SKM-1 treated with dmso at 0.1 percent for 144 hours (cell line): ENCODE measurements around the gene DAPK1.

Experiments
- DNase-seq: peaks from one replicate; lab custom pipeline; 2025; ENCODE audit not compliant: unreplicated experiment; lab: John Stamatoyannopoulos, UW

The DAPK1 gene

DNA sequence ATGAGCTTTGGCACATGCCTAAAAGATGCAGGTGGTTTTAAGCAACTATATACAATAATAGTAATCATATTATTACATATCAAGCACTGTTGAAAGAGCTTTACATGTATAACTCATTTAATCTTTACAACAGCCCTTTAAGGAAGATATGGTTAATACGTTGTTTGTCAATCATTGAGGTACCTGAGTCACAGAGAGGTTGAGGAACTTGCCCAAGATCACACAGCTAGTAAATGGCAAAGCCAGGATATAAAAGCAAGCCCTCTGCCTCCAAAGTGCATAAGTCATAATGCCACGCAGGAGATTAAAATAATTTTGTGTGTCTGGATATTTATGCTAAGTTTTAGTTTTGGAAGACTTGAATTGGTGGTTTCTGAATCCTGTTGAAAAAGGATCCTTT lies 90.2 kb downstream of the DAPK1 start:
- no peak for DNase-seq

DNA sequence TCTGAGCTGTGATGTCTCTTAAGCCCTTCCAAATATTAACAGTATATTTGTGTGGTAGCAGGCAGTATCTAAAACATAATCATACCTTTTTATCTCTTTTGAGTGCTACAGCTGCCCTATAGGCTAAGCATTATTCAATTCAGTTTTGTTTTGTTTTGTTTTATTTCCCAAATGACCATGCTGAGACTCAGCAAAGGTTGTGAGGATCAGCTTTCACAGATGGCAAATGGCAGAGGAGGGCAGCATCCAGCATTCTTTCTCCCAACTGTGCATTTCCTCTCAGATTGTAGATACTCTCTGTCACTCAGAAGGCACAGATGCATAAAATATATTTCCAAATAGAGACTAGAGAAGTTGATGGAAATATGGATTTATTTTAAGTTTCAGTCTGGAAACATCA lies 90.7 kb downstream of the DAPK1 start:
- no peak for DNase-seq

DNA sequence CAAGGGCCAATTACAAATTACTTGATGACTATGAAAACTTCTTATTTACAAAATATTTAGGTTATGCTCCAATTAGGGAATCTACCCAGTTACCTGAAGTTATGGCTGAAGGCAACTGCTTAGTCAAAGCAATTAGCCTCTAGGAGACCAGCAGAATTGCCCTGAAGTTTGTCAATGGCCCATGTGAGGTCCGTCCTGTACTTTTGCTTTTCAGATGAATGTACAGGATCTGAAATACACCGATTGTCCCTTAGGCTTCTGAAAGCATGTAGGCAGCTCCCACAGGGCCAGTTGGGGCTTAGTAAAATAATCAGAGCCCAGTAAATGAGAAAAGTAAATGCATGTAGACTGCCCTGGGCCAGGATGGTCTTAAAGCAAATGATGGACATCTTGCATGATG lies 93.3 kb downstream of the DAPK1 start:
- no peak for DNase-seq

DNA sequence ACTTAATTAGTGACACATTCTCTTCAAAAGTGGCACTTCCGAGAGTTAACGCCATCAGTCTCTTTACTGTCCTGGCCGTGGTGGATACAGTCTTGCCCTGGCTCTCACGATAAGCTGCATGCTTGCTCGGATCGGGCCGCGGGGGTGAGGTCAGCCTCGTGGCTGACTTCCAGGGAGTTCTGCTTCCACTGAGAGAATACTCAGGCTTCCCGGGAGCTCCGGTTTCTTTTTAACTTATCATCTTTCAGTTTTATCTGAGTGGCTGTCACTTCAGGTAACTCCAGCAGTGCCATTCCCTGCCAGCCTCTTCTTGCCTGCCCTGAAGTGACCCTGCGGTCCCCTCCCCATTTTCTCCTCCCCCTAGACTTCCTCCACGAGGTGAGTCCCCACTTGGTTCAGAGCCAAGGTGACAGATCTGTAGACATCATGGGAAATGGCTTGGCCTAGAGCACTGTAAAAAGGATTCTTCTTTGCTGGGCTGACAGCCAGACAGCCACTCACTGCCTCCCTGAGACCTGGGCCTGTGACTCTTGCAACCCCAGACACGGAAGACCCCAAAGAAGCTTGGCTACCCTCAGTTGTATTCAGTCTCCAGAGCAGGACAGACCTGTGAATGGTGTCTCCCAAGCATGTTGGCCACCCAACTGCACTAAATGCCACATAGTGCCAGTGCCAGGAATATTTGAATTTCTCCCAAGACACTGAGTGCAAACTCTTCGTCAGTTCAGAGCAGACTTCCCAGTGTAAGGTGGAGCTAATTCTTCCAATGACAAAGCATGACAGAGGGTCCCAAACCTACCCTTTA lies 95.1 kb downstream of the DAPK1 start:
- DNase-seq, result no peak

DNA sequence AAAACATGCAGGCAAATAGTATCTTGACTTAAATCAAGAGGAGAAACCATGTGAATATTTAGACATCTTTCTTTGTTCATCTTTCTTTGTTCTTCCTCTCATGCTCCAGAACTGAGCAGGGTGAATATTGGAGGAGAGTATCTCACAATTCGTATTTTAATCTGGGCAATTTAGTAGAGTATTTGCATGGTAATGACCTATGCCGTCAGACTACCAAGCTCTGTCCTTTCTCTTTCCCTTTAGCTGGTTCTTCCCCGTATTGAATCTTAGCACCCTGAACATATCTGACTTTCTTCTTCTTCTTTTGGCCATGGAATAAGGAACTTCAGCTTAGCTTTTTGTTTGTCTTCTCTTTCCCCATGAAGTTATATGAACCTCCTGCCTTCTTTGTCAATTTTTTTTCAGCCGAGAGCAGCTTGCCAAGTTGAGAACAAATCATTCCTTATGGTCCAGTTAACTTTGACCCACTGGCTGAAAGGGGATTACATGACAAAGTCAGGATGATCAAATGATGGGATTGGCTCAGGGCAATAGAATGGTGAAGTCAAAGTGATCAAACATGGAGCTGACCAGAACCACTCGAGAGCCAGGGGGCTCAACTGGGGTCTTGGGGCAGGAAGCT lies 95.8 kb downstream of the DAPK1 start:
- no peak for DNase-seq

DNA sequence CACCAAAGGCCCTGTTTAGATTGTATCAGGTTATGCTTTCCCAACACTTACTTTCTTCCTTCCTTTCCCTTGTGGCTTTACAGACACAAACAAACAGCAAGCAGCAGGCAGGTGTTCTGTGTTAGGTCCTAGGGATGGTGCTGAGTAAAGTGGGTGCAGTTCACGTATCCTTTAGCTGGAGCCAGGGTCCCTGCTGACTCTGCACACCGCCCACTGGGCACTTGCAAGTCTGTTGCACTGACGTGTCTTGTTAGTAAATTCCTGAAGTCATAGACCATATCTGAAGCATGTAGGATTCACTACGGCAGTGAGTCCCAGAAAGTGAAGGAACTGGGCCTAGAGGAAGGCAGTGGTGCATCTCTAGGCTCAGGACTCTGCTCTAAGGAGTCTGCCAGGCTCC lies 96.5 kb downstream of the DAPK1 start:
- DNase-seq, result no peak

DNA sequence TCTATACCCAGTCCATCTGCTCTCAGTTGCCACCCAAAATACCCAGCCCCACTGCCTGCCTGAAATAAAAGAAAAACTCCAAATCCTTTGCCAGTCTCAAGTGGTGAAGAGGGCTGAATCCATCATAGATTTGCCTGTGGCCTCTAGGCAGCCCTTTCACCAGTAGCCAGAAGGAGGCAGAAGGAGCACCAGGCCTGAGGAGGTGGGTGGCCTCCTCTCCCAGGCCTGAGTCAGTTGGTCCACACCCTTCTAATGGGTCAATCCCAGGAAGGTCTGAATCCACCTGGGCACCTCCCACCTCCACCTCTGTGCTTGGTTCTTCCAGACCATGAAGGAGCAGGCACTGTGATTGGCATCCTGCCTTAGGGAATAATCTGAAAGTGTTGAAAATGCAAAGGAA lies 97.0 kb downstream of the DAPK1 start:
- no peak for DNase-seq

DNA sequence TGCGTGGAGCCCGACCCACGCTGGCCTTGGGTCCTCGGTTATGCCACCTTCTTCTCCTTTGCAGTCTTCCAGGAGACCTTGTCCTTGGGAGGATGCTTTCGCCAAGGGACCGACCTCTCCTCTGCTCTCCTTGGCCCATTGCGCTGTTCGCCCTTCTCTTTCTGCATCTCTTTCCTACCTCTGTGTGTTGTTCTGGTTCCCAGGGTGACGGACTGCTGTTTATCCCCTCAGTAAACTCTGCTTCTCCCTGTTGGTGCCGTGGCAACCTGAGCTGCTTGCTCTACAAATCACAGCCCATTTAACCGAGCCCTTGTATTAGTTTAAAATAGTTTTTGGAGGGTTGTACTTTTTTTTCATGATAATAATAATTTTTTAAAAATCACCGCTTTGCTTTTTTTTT lies 97.9 kb downstream of the DAPK1 start:
- no peak for DNase-seq

DNA sequence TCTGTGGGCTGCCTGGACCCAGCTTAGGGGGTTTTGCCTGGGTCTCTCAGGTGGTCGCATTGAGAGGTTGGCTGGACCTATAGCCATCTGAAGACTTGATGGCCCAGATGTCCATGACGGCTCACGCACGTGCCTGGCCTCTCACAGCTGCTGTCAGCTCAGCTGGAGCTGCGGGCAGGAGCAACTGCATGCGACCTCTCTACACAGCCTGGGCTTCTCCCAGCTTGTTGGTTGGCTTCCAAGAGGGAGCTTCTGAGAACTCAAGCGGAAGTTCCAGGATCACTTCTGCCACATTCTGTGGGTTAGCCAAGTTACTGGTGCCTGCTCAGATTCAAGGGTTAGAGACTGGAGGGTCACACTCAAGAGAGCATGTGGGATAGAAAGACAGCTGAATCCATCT lies 99.2 kb downstream of the DAPK1 start:
- DNase-seq, result no peak

DNA sequence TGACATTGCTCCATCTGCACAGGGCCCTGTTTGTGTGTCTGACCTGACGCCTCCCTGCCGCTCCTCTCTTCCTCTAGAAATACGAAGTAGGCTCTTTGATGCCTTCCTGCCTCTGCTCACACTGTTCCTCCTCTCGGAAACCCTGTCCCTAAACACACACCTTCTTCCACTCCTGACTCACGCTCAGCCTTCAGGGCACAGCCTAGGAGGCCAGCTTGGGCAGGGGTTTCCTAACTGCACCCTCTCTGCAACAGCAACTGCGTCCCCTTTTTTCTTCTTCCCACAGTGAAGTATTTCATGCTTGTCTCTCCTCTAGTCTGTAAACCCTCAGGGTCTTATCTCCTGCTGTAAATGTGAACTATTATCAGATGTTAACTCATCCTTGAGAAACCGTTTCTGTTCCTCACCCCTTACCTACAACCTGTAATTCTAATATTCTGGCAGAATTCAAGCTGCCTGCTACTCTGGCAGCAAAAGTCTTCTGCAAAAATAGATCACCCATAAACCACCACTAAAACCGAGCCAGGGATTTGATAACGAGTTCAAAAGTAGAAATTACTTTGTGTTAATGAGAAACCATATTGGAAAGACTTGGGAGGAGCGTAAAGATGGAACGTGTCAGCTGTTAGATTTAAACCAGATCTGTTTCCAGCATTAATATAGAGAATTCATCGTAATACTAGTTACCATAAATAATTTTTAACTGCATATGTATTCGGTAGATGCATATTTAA lies 100.2 kb downstream of the DAPK1 start:
- no peak for DNase-seq

DNA sequence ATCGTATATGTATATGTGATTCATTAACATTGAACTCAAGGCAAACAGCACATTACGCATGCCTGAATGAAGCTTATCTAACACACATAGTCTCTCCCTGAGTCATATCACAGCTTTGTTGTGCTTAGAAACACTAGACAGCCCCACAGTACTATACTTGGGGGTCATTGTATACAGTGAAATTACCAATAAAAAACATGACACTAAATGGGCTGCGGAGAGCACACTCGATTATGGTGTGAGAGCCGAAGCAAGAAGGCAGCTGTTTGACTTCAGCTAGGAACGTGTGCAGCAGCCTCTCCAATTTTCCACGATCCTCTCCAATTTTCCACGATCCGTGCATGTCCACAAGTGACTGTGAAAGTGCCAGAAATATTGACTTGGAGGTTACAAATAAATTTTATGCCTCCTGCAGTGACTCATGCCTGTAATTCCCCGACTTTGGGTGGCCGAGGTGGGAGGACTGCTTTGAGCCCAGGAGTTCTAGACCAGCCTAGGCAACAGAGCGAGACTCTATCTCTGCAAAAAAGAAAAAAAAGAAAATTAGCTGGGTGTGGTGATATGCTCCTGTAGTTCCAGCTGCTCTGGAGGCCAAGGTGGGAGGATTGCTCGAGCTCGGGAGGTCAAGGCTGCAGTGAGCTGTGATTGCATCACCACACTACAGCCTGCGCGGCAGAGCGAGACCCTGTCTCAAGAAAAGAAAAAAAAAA lies 102.4 kb downstream of the DAPK1 start:
- DNase-seq, result no peak

DNA sequence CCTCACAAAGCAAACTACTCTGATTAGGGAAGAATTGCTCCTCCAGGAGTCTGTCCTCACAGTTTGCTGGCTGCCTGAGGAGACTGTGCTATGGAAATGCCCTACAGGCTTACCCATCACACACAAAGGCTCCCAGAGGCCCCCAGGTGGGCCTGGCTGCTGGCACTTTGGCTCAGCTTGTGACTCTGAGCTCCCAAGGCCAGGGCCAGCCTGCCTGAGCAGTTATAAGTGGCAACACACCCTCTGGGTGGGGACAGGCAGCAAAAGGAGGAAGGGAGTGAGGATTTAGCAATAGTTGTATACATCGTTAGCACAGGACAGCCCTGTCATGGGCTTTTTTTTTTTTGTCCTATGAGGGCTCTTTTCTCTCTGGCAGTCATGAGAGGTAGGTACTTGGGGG lies 103.5 kb downstream of the DAPK1 start:
- peak; percentile 73 for DNase-seq

DNA sequence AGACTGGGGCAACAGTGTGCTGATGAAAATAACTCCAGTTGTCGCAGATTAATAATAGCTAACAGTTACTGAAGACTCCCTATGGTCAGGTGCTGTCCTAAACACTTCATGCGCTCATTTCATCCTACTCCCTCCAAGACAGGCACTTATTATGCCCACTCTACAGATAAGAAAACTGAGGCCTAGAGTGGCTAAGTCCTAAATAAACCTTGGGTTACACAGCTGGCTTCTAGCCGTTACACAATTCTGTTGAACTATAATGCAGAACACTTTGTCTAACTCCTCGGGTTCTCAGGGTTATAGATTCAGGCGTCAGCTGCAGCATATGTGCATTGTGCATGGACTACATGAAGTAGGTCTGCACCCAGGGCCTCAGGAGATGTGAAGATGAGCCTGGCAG lies 103.9 kb downstream of the DAPK1 start:
- DNase-seq, result no peak

DNA sequence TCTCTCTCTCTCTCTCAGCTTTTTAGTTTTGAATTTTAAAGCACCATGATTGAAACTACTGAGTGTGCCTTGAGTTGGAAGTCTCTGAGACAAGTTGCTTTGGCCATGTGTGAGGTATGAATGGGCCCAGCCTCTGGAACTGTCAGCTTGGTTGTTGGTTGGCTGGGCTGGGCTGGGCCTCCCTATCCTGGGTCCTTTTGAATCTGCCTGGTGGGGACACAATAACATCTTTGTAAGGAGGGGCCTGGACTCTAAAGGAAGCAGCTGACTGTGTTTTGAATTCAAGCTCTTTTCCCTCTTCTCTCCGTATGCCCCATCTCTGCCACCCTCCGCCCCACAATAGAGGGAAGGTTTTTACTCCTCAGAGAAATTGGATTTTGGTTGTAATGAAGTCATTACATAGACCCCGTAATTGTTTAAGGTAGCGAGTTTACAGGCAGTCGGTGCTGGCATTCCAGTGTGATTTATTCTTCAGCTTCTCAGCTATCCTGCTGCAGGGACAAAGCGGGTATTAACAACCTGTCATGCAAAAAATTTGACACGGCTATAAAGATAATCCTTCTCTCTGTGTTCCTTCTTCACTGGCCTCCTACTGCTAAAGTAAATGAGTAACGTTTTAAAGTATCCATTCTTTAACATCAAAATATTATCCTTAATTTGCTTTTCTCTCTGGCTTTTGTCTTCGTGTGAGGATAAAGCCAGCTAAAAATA lies 105.4 kb downstream of the DAPK1 start:
- no peak for DNase-seq

DNA sequence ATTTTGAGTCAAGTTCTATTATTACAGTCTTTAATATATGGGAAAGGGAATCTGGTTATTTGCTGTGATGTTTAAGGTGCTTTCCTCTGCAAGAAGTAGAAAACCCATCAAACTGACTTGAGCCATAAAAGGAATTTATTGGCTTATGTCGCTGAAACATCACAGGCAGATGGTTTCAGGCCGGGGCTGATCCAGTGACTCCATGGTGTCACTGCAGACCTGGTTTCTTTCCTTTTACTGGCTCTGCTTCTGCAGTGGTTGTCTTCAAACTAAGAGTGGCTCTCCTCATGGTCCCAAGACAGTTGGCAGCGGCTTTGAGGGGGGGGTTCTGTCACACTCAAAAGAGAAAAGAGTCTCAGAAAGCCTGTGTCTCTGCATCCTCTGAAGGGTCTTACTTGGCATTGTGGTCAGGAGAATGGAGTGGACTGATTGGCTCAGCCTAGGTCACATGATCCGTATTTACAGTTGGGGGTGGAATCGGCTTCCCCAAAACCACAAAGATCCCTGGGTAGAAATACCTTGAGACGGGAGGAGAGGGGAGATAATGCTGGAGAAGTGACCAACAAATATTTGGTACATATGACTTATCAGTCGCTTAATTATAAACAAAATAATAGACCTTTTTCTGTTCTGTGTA lies 106.3 kb downstream of the DAPK1 start:
- no peak for DNase-seq

DNA sequence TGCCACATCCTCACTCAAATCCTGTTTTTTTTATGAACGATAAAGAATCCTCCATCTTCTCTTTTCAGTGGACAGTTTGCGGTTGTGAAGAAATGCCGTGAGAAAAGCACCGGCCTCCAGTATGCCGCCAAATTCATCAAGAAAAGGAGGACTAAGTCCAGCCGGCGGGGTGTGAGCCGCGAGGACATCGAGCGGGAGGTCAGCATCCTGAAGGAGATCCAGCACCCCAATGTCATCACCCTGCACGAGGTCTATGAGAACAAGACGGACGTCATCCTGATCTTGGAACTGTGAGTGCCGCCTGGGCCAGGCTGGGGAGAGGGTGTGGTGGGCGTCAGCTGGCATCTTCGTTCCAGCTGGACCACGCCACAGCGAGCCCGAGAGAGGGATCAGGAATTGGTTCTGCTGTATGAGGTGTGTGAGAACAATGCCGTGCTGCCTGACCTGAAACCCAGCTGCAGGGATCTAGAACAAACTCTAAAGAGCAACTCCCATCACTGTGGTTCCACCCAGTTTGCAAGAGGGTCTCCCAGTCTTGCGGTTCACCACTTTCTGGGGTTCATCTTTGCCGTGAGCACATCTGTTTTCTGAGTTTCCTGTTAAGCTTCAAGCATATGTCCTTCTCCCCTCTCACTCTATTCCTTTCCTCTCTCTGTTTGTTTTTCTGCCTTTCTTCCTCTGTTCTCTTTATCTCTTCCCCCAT lies 107.4 kb downstream of the DAPK1 start:
- DNase-seq, result no peak

DNA sequence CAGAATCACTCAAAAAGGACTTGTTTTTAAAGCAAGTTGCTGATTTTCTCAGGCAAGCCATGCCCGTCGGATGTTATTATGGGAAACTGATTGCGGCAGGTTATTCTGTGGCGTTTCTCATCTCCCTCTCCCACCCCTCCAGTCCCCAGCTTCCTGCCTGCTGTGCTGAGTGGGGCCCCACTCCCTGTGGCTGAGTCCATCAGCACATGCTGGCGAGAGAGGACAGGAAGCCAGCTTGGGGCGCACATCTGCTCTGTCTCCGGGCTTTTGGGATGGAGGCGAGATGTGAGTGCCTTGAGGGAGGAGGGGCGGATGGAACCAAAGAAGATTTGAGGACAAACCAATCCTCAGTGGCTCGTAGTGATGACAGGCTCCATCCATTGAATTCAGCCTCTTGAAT lies 108.0 kb downstream of the DAPK1 start:
- no peak for DNase-seq

DNA sequence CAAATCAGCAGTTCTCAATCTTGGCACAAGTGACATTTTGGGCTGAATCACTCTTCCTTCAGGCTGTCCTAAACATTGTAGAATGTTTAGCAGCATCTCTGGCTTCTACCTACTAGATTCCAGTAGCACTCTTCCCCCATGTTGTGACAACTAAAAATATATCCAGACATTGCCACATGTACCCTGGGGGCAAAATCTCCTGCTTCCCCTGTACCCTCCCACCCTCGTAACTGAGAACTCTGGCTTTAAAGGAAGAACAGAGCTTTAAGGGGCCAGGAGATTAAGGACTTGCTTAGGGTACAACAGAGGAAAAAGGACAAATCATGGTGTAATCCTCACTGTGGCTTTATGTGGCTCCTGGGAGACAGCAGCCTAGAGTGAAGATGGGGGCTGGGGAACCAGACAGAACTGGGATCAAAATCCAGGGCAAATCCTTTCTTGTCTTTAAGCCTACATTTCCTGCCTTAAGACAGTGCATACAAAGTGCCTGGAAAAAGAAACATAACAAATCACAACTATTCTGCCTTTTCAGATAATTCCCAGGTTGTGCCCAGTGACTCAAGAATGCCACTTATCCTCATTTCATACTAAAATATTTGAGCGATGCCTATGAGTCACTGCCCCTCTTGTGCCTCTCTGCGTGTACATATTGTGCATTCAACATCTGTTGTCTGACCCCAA lies 109.3 kb downstream of the DAPK1 start:
- DNase-seq, result no peak

DNA sequence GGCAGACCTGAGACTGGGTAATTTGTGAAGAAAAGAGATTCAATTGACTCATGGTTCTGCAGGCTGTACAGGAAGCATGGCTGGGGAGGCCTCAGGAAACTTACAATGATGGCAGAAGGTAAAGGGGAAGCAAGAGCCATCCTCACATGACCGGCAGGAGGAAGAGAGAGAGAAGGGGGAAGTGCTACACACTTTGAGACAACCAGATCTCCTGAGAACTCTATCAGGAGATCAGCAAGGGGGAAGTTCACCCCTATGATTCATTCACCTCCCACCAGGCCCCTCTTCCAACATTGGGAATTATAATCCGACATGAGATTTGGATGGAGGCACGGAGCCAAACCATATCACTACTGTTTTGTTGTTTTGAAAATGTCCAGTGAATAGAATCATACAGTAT lies 110.2 kb downstream of the DAPK1 start:
- DNase-seq, result no peak
